Neural cell (in vitro differentiated cells): ENCODE measurements around the gene NRARP. TPM values are rescaled to one million over a fixed set of nuclear protein-coding genes. Genes with fewer than 3 reads are reported as not detected.

Experiments
- H2AFZ ChIP-seq: fragments of 200-600, 300-800 bp; sonication (generic), shearing (Covaris generic); 2 replicates; pipeline ENCODE4 v1.6.0; 2014; ENCODE audit warnings: low read depth, mild to moderate bottlenecking, antibody characterized with exemption, low read length, moderate library complexity
- H3F3A ChIP-seq: fragments of 200-600 bp; shearing (Covaris generic); 2 replicates; pipeline ENCODE4 v1.6.1; 2016; ENCODE audit warnings: mild to moderate bottlenecking, moderate library complexity, mixed read lengths, antibody characterized with exemption, low read length; ENCODE audit not compliant: insufficient read depth, poor library complexity, severe bottlenecking
- H3K27ac ChIP-seq: fragments of 200-600, 300-800 bp; sonication (generic), shearing (Covaris generic); 2 replicates; pipeline ENCODE4 v1.5.1; 2014; ENCODE audit warnings: mild to moderate bottlenecking, low read length, moderate library complexity
- H3K27me3 ChIP-seq: fragments of 300-800, 200-600 bp; sonication (generic), shearing (Covaris generic); 2 replicates; pipeline ENCODE4 v1.6.0; 2014; ENCODE audit warnings: mild to moderate bottlenecking, low read depth, low read length, moderate library complexity; ENCODE audit not compliant: insufficient read depth
- H3K36me3 ChIP-seq: fragments of 300-800, 200-600 bp; sonication (generic), shearing (Covaris generic); 2 replicates; pipeline ENCODE4 v1.5.1; 2014; ENCODE audit warnings: mild to moderate bottlenecking, antibody characterized with exemption, low read length, moderate library complexity; ENCODE audit not compliant: insufficient read depth
- H3K4me2 ChIP-seq: fragments of 300-800, 200-600 bp; sonication (generic), shearing (Covaris generic); 2 replicates; pipeline ENCODE4 v1.6.0; 2014; ENCODE audit warnings: mild to moderate bottlenecking, low read length
- H3K4me3 ChIP-seq: fragments of 300-800, 200-600 bp; sonication (generic), shearing (Covaris generic); 2 replicates; pipeline ENCODE4 v1.5.1; 2014; ENCODE audit warnings: mild to moderate bottlenecking, low read length, moderate library complexity
- H3K79me2 ChIP-seq: fragments of 200-600 bp; shearing (Covaris generic); replicated peaks from 2 replicates; pipeline ENCODE4 v1.6.0; 2014; ENCODE audit warnings: mild to moderate bottlenecking, low read length, moderate library complexity; ENCODE audit not compliant: insufficient read depth
- H3K9ac ChIP-seq: fragments of 300-800, 200-600 bp; sonication (generic), shearing (Covaris generic); 2 replicates; pipeline ENCODE4 v1.6.1; 2016; ENCODE audit warnings: mild to moderate bottlenecking, low read length, mixed read lengths
- H3K9me2 ChIP-seq: fragments of 200-600 bp; shearing (Covaris generic); 2 replicates; pipeline ENCODE4 v1.6.1; 2016; ENCODE audit warnings: mild to moderate bottlenecking, low read length, mixed read lengths; ENCODE audit not compliant: insufficient read depth
- H3K9me3 ChIP-seq: fragments of 200-600, 300-800 bp; sonication (generic), shearing (Covaris generic); 2 replicates; pipeline ENCODE4 v1.6.1; 2016; ENCODE audit warnings: mild to moderate bottlenecking, mixed run types, low read length, moderate library complexity, mixed read lengths
- H4K20me1 ChIP-seq: fragments of 200-600 bp; shearing (Covaris generic); 2 replicates; pipeline ENCODE4 v1.6.1; 2016; ENCODE audit warnings: mild to moderate bottlenecking, mixed run types; ENCODE audit not compliant: insufficient read depth
- CTCF ChIP-seq: fragments of 450-650 bp; IDR thresholded peaks from 2 replicates; pipeline ENCODE4 v1.5.1; 2014; ENCODE audit warnings: antibody characterized with exemption, mild to moderate bottlenecking, moderate library complexity; ENCODE audit not compliant: poor library complexity, severe bottlenecking
- EP300 ChIP-seq: fragments of 450-650 bp; conservative IDR thresholded peaks from 2 replicates; pipeline ENCODE4 v1.6.1; 2014; ENCODE audit warnings: antibody characterized with exemption, mild to moderate bottlenecking, moderate library complexity; ENCODE audit not compliant: poor library complexity, severe bottlenecking
- EZH2 ChIP-seq: fragments of 200-600, 300-800 bp; shearing (Covaris generic), sonication (generic); IDR thresholded peaks from 2 replicates; pipeline ENCODE4 v1.6.1; 2014; ENCODE audit warnings: antibody characterized with exemption, low read length, borderline replicate concordance, mild to moderate bottlenecking; ENCODE audit not compliant: insufficient read depth, poor library complexity, severe bottlenecking
- MXI1 ChIP-seq: fragments of 450-650 bp; conservative IDR thresholded peaks from 2 replicates; pipeline ENCODE4 v1.6.1; 2014; ENCODE audit warnings: antibody characterized with exemption, mild to moderate bottlenecking; ENCODE audit not compliant: poor library complexity, severe bottlenecking
- POLR2AphosphoS5 ChIP-seq: IDR thresholded peaks from 2 replicates; pipeline ENCODE4 v1.6.1; 2012
- RAD21 ChIP-seq: fragments of 450-650 bp; conservative IDR thresholded peaks from 2 replicates; pipeline ENCODE4 v1.6.1; 2014; ENCODE audit warnings: antibody characterized with exemption, mild to moderate bottlenecking, moderate library complexity
- REST ChIP-seq: IDR thresholded peaks from 2 replicates; pipeline ENCODE4 v1.6.1; 2012; ENCODE audit warnings: borderline replicate concordance
- SMC3 ChIP-seq: fragments of 450-650 bp; conservative IDR thresholded peaks from 2 replicates; pipeline ENCODE4 v1.6.1; 2014; ENCODE audit warnings: antibody characterized with exemption, mild to moderate bottlenecking, moderate library complexity; ENCODE audit not compliant: poor library complexity
- TAF1 ChIP-seq: IDR thresholded peaks from 2 replicates; pipeline ENCODE4 v1.6.1; 2012; ENCODE audit warnings: low read depth
- polyA plus RNA-seq: library from polyadenylated mRNA; depleted of rRNA; stranded (reverse); fragments of >200 nt; gene quantifications from 2 replicates; pipeline ENCODE4 v1.2.3, GENCODE V29; 2014

The NRARP gene
- polyA plus RNA-seq, 1 donor from 2014 or later = 2.3 TPM

- H3K4me3 ChIP-seq = no peak overlapping the region
- no peaks in the 10 kb centered on the region for H3K9me3 ChIP-seq
- H4K20me1 ChIP-seq = no peaks in the 10 kb centered on the region
- TF ChIP-seq POLR2AphosphoS5 (no peak), MXI1 (no peak), EP300 (no peak), RAD21 (no peak)
- H3K9ac ChIP-seq = no peak overlapping the region
- H3K36me3 ChIP-seq = no peaks in the 10 kb centered on the region
- peaks cover 4% of the 10 kb centered on the region for H3K79me2 ChIP-seq
- H3K9me2 ChIP-seq = no peaks in the 10 kb centered on the region
- no peak overlapping the region for H2AFZ ChIP-seq
- H3K4me2 ChIP-seq = no peak overlapping the region
- no peak overlapping the region for H3K27ac ChIP-seq
- no peaks in the 10 kb centered on the region for H3K27me3 ChIP-seq
- H3F3A ChIP-seq = no peaks in the 10 kb centered on the region
Measured at GRCh38 chr9:137297966-137298365, 4.1 kb downstream of the NRARP start.

GRCh38 chr9:137296670-137297664, 5.1 kb downstream of the NRARP start:
- Histone ChIP-seq H3K79me2 (peaks cover 4% of the 10 kb centered on the region), H3K9me2 (no peaks in the 10 kb centered on the region), H3K4me2 (no peak overlapping the region), H4K20me1 (no peaks in the 10 kb centered on the region), H3K9ac (no peak overlapping the region), H3F3A (no peaks in the 10 kb centered on the region), H3K27me3 (no peaks in the 10 kb centered on the region), H3K9me3 (no peaks in the 10 kb centered on the region), H3K4me3 (no peak overlapping the region), H3K27ac (no peak overlapping the region), H2AFZ (no peak overlapping the region), H3K36me3 (no peaks in the 10 kb centered on the region)
- TF ChIP-seq SMC3 = no peak

- Histone ChIP-seq H3K36me3 (no peaks in the 10 kb centered on the region), H3K4me3 (peak overlapping the region; percentile 51), H3K27ac (no peak overlapping the region), H3K9ac (peak overlapping the region; percentile 39), H3K27me3 (no peaks in the 10 kb centered on the region), H4K20me1 (no peaks in the 10 kb centered on the region), H3K9me3 (no peaks in the 10 kb centered on the region), H2AFZ (no peak overlapping the region), H3K9me2 (no peaks in the 10 kb centered on the region), H3K79me2 (peaks cover 4% of the 10 kb centered on the region), H3F3A (no peaks in the 10 kb centered on the region), H3K4me2 (no peak overlapping the region)
- TF ChIP-seq EZH2 (no peak), TAF1 (no peak), POLR2AphosphoS5 (no peak), SMC3 (no peak), CTCF (no peak), EP300 (no peak), RAD21 (no peak), REST (no peak), MXI1 (no peak)
Measured at GRCh38 chr9:137295849-137296669, 6.0 kb downstream of the NRARP start.
